Retinal pigment epithelial cell (primary cell): ENCODE measurements around the gene DENND1B.

Experiments
- DNase-seq: peaks from one replicate; pipeline ENCODE4 v3.0.0-alpha.2; 2010; ENCODE audit warnings: low read depth
- H3K4me3 ChIP-seq: 2 replicates; pipeline ENCODE4 v1.5.1; 2011; ENCODE audit warnings: mild to moderate bottlenecking, low read length, control low read depth, moderate library complexity
- TF ChIP-seq, protein P1 (sequence below): conservative IDR thresholded peaks from 2 replicates; pipeline ENCODE4 v1.5.1; 2011; ENCODE audit warnings: low read depth, low read length, control low read depth, inconsistent platforms

Gene DENND1B

DNA sequence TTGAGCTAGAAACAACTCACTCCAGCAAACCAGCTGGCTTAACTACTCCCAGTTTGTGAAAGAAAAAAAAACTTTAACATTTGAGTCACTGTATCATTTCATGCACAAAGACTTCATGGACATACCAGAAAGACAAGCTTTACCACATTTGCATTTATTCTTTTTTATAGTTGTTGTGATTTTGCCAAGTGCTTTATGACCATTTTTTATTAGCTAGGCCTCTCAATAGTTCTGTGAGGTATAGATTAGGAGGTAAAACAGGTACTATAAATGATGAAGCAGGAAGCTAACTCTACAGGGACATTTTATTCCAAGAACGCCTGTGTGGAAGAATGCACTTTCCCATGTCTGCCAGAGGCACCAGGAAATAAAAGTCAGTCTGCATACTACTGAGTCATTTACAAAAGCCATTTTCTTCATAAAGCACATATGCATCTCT, 8.2 kb upstream of the DENND1B start:
- no peak for DNase-seq
- TF ChIP-seq, protein P1, sequence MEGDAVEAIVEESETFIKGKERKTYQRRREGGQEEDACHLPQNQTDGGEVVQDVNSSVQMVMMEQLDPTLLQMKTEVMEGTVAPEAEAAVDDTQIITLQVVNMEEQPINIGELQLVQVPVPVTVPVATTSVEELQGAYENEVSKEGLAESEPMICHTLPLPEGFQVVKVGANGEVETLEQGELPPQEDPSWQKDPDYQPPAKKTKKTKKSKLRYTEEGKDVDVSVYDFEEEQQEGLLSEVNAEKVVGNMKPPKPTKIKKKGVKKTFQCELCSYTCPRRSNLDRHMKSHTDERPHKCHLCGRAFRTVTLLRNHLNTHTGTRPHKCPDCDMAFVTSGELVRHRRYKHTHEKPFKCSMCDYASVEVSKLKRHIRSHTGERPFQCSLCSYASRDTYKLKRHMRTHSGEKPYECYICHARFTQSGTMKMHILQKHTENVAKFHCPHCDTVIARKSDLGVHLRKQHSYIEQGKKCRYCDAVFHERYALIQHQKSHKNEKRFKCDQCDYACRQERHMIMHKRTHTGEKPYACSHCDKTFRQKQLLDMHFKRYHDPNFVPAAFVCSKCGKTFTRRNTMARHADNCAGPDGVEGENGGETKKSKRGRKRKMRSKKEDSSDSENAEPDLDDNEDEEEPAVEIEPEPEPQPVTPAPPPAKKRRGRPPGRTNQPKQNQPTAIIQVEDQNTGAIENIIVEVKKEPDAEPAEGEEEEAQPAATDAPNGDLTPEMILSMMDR, result no peak
- H3K4me3 ChIP-seq, result no peak overlapping the region

DNA sequence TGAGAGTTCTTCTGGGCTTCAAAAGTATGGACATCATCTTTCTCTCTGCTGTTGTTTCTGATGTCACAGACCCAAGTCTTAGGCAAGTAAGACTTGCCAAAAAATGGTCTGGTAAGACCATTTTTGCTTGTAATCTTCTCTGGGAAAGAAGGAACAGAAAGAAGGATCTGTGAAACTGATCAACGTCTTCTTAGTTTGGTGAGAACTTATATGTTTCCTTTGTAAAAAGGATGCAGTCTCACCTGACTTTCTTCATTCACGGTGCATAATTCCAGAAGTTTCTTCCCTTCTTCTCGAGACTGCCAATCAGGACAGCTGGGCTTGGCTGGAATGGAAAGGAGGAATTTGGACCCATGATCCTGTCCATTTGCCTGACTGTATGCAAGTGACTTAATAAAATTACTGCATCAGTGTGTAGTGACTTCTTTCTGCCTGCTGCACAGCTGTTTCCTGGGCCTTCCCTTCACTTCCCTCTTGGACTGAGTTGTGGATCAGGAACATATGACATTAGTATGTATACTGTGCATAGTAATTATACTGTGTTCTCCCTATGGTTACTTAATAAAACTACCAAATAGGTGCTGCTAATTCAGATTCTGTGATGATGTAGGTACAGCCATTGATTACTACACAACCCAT, 7.6 kb upstream of the DENND1B start:
- TF ChIP-seq, protein P1, result no peak
- DNase-seq, result no peak
- no peak overlapping the region for H3K4me3 ChIP-seq

DNA sequence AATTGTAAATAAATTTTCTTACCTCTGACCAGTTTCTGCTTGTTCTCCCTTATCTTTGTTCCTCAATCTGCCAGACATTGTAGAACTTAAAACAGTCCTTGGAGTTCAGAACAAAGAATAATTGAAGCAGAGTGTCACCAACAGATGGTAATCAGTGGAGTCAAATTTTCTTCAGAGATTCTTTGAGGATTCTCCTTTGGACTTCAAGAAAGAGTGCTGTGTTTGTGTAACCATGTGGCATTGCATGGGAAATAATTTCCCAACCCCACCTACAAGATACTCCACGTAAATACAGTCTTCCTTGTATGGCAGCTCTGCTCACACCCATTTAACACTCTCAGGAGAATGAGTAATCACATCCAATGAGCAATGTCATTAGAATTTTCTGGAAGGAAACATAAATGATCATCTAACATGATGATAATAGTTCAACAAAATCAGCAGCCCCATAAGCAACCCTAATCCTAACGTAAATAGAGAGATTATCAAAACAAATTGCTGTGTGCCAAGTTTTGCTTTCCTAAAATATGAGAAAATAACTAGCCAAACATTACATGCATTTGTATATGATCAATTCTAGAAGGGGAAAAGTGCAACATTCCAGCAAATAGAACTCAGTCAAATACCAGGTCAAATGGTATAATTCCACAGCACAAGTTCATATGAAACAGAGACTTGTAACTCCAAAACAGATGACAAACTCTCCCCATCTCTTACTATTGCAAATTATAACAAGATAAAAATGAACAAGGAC, 6.9 kb upstream of the DENND1B start:
- TF ChIP-seq, protein P1, result no peak
- no peak overlapping the region for H3K4me3 ChIP-seq
- DNase-seq, result no peak

DNA sequence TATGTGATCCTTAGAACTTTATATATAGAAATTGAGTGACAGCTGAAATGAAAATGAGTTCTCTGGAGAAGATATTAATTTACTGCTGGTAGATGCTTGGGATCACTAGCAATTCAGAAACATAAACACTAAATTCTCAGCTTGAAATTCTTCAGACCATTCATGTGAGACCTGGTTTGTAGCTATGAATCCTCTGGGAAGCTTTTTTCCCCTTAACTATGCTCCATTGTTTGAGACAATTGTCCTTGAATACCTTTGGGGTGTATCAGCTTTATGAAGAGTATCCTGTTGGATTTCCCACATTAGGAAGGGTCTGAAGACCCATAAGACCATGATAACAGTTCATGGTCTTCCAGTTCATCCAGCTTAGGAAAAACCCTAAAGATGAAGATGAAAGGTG, 4.6 kb upstream of the DENND1B start:
- no peak overlapping the region for H3K4me3 ChIP-seq
- no peak for DNase-seq
- TF ChIP-seq, protein P1, result no peak

DNA sequence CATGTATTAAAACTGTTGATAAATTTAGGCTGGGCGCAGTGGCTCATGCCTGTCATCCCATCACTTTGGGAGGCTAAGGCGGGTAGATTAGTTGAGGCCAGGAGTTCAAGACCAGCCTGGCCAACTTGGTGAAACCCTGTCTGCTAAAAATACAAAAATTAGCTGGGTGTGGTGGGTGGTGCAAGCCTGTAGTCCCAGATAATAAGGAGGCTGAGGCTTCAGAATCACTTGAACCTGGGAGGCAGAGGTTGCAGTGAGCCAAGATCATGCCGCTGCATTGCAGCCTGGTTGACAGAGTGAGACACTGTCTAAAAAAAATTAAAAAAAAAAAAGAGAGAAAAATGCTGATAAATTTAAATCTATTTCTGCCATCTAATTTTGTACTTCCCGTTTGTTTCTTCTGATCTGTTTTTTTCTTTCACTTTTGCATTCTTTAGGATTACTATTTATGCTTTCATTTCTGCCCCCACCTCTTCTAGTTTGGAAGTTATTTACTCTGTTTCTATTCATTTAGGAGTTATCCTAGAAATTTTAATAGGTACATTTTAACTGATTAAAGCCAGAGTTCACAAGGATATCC, 3.2 kb upstream of the DENND1B start:
- no peak overlapping the region for H3K4me3 ChIP-seq
- DNase-seq, result no peak
- TF ChIP-seq, protein P1, result no peak

DNA sequence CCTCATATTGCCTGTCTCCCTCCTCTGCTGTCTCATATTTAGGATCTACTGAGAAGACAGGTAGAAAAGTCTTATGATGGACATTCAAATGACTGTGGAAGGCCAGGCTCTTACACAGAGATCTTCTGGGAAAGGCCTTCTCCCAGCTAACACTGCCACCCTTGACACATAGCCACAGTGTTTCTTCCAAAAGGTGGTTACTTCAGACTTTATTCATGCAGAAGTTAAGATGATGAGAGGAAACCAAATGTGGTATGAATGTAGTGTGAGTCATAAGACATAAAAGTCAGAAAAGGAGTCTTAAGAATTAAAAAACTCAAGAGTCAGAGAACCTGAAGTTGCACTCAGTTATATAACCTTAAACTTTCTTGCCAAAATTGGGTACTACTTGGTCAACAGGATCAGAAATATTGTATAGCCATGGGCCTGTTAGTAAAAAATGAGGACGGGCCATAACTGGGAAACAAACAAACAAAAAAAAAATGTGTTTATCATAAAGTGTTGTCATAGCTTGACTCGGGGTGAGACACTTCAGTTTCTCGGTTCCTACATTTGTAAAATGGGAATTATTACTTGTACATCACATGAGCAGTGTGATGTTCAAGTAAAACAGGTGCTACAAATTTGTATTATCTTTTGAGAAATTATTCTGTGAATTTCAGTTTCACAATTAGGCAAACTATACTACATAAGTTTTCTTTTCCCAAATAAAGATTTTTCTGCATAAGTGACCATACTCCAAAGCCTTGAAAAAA, 1.2 kb upstream of the DENND1B start:
- peak; percentile 62 for DNase-seq
- H3K4me3 ChIP-seq, result no peak overlapping the region
- TF ChIP-seq, protein P1, result no peak
